GM21529 (cell line): Measurements from ENCODE around the gene MSANTD2.

Source experiments
- ATAC-seq: cut with Tn5 transposase; IDR thresholded peaks from one replicate; pipeline ENCODE4 v1.9.1; 2021; ENCODE audit not compliant: unreplicated experiment

The MSANTD2 gene

DNA sequence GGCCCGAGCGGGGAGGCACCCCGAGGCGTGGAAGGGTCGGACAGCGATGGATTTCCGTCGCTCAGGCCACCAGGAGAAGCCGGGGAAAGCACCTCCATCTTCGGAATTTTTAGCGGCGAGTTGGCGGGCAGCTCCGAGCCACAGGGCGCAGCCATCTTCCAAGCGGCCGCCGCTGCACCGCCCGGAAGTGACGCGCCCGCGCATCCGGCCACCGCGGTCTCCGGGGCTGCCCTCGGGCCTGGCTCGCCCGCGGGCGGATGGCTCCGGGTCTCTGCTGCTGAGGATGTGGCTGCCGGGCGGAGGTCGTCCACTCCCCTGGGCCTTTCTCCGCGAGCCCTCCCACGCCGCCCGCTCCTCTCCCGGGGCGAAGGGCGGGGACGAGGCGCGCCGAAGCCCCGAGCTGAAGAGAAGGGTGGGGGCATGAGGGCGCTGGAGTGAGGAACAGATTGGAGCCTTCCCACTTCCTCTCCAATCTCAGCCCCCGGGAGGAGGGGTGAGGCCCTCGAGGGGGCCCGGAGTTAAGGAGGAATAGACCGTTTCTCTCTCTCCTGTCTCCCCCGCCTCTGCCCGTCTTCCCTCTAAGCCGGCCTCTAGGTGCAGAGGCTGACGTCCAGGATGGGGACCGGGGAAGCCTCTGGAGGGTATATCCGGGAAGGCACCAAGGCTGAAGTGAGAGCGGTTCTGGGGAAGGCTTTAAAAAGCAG, at the start of gene MSANTD2:
Gene MSANTD2, minus strand, starts transcription at position 181 of the 704 bp plus-strand sequence. Its CDS starts 26 bp downstream, at position 155.
- ATAC-seq = peak; percentile 86

DNA sequence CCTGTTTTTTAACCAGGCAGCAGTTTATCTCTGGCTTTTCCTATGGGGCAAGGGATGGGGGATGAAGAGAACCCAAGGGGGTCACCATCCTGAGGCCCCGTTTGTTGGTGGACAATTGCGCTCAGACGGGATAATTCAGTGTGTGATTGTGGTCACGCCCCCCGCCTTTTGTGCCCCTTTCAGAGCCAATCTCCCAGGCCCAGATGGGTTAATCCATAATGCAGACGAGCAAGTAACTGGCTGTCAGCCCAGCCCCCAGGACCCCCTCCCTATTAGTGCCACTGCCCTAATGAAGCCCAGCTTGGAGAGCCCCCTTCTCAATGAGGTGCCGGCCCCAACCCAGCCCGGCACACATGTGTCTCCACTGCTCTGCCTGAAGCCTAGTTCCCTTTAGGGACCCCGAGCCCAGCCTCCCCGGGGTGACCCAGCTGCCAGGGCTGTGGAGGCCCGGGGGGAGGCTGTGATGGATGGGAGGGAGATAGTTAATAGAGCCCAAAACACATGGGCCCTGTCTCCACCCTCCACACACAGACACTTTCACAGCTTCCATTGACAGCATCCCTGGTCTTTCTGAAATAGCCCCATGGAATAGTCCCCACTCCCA, 46.0 kb upstream of the MSANTD2 start:
- ATAC-seq = no peak

DNA sequence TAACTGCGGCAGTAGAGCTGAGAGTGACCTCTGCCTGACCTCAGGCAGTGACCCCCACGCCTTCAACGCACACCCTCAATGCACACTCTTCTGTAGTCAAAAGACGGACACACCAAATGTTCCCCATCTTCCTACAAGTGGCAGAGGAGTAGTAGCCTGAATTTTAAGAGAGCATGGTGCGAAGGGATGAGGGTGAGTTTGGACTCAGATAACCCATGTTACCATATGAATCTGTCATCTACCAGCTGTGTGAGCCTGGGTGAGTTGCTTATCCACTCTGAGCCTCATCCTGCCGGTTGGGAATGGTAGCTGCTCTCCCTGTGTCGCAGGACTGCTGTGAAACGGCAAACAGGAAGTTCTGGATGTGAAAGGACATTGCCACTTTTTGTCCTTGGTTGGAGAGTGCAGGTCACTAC, 44.5 kb upstream of the MSANTD2 start:
- no peak for ATAC-seq

DNA sequence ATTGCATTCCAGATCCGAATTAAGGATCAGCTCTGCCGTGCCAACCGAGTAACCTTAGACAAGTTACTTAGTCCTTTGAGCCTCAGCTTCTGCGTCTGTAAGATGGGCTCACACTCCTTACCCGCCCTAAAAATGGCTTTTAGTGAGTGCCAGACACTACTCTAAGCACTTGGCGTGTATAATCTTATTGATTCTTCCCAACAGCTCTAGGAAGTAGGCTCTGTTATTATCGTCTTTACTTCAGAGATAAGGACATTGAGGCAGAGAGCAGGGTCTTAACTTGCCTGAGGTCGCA, 43.4 kb upstream of the MSANTD2 start:
- ATAC-seq = no peak

DNA sequence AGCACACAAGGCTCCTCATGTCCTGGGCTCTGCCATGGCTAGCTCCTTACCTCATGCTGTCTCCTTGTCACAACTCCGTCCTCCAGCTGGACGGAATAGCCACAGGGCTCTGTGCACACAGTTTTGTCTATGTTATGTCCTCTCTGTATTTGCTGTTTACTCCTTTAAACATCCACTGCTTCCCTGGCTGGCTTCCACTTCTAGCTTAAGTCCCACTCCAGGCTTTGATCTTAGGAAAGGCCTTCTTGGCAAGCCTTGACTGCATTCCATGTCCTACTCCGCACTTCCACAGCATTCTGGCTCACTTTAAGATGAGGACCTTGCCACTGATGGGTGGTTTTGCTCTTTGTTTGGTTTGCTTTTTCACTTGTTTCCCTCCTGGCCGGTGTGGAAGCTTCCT, 42.1 kb upstream of the MSANTD2 start:
- ATAC-seq = no peak

DNA sequence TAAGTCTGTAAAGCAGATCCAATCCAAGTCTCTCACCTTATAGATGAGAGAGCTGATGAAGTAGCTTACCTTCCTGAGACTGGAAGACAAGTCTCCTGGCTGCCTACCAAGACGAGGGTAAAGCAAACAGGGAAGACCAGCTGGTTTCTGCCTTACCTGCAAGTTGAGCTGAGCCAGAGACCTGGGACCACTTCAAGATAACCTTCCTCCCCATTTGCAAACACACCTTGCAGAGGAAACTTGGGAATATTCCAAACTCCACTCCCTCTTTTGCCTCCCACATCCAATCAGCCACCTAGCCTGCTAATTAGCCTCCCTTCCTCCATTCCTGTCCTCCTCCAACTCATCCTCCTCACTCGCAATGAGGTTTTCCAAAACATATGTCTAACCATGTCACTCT, 41.6 kb upstream of the MSANTD2 start:
- no peak for ATAC-seq

DNA sequence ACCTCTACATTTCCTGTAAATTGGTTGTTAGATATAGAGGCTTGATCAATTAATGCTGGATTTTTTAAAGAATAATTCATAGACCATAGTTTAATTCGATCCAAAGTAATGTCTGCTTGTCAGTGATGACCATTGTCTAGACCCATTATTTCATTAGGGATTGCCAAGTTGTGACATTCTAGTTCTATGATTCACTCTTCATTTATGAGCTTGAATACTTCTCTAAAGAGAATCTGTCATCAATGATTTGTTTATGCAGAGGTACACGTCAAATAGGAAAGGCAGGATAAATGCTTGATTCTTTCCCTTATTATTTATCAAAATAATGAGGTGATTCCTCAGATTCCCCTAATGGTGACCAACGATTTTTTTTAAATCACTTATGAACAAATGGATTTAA, 41.0 kb upstream of the MSANTD2 start:
- no peak for ATAC-seq

DNA sequence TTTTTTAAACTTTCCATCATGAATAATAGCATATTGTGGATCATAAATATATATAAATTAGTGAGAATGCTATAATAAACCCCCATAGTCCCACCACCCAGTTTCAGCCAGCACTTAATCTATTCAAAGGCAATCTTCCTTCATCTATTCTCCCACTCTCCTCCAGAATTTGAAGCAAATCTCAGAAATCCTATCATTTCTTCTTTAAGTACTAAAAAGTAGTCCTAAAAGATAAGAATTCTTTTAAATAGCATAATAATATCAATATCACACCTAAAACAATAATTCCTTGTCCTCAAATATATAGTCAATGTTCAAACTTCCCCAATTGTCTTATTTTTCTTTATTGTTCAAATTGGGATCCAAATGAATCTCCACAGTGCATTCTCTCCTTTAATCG, 40.5 kb upstream of the MSANTD2 start:
- no peak for ATAC-seq

DNA sequence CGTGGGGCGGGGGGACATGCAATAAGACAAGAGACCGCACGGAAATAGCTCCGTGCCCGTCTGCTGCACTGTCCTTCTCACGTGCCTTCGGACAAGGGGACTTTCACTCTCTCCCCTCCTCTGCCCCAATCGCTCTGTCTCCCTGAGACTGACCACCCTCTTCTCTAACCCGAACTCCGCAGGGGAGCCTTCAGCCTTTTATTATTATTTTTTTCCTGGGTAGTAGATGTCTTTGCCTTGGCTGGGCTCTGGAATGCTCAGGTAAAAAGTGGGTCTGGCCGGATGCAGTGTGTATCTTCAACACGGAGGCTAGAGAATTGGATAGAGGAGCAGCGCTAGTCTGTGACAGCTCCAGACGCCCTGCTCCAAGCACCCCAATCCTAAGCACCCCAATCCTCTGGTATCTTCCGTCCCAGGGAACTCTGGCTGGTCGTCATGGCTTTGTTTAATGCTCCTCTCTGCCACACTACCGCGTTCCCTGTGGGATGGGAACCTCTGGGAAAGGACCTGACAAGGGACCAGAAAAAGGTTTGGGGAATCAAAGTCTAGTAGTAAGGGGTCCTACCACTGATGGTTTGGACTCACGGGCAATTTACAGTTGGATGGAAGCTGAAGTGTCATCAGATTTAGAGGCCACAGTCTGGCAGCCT, 39.9 kb upstream of the MSANTD2 start:
- no peak for ATAC-seq

DNA sequence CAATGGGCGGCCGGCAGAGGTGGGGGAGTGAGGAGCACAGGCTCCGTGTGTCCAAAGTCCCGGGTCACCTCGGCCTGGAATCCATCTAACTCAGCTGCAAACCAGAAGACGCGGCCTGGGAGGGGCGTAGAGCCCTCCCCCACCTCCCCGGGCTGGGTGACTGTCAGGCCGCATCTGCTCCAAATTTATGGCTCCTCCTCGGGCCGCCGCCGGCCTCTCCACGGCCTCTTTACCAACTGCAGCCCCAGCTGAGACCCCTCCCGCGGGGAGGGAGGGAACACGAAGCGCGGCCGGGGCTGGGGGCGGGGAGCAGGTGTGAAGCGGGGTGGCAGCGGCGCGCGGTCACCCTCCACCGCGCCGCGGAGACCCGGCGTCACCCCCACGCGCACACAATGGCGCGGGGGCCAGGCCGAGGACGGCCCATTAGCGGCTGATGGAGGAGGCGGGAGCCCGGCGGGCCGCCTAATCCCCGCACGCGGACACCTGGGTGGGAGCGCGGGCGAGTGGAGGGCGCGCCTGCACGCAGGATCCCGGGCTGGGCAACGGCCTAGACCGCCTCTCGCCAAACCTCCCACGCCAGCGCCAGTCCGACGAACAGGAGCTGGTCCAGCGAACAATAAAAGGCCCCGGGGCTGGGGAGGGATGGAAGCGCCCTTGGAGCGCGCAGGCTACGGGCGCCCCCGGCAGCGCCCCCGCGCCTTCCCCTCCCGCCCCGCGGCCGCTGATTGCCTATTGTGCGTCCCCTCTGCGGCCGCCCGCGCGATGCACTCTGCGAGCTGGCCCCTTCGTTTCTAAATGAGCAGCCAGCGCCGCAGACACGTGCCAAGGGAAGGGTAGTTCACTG, 39.1 kb upstream of the MSANTD2 start:
- ATAC-seq = no peak

DNA sequence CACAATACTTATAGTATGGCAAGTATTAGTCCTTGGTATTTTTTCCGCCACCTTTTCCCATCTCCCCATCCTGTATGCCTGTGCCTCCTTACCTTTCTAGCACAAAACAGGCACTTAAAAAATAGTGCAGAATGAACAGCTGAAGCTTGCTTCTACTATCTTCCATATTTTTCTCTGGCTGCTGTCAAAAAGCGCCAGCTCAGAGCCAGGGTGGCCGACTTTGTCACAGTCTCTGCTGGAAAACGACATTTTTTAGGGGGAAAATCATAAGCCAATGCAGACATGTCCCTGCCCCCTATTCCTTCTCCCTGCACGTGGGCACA, 38.6 kb upstream of the MSANTD2 start:
- no peak for ATAC-seq

DNA sequence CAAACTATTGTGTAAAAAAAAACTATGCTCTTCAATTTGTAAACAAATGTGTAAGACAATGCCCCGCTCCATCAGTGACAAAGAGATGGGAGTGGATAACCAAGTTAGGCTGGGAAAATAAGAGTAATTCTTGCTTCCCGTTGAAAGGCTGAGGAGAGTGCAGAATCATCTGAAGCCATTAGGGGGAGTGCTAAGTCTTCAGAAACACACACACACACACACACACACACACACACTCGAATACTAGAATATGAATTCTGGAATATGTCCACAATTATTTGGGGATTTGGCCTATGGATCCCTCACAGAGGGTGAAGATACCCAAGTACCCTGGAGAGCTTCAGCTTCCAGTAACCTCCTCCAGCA, 37.3 kb upstream of the MSANTD2 start:
- no peak for ATAC-seq

DNA sequence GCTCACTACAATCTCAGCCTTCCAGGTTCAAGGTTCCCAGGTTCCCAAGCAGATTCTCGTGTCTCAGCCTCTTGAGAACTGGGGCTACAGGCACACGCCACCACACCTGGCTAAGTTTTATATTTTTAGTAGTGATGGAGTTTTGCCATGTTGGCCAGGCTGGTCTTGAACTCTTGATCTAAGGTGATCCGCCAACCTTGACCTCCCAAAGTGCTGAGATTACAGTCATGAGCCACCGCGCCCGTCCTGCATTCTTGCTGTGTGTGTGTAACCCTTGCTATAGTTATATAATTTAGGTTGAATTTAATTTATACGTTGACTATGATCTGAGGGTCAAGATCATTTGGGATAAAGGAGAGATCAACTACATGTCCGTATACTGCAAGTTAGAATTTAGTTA, 35.7 kb upstream of the MSANTD2 start:
- ATAC-seq = no peak

DNA sequence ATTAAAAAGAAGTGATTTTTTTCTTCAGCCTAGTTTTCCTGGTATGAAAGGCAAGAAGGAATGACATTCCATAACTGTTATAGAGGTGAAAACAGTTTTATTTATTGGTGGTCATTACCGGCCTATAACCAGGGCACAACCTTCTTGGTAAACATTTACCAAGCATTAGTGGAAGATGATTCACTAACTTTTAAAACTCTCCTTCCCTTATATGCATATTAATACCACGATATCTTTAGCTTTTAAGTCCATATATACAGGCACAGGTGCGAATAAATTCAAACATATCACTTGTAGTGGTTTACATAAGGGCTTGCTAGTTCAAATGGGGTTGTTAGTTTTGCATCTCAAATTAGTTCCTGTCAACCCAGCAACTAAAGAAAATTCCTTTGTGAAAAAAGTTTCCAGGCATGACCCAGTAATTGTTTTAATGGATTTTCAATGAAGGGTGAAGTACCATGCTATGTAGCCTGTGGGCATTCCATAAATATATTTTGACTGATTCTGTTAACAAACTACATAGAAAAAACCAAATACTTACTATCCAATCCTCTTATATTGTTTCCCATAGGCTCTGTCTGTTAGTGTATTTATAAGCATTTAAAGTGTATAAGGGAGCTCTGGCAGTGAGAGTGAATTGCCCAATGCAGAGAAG, 34.4 kb upstream of the MSANTD2 start:
- no peak for ATAC-seq

DNA sequence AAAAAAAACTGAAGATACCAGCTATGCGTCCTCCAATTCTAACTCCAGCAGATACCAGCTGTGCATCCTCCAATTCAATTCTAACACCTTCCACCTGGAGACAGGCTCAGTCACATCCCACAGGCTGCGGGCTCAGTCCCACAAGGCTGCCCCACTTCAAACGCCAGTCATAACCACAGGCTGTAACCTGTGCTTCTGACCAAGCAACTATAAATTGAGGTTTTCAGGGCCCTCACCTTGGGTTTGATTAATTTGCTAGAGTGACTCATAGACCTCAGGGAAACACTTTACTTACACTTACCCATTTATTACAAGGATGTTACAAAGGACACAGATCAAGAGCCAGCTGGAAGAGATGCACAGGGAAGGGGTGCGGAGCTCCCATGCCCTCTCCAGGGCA, 32.4 kb upstream of the MSANTD2 start:
- no peak for ATAC-seq

DNA sequence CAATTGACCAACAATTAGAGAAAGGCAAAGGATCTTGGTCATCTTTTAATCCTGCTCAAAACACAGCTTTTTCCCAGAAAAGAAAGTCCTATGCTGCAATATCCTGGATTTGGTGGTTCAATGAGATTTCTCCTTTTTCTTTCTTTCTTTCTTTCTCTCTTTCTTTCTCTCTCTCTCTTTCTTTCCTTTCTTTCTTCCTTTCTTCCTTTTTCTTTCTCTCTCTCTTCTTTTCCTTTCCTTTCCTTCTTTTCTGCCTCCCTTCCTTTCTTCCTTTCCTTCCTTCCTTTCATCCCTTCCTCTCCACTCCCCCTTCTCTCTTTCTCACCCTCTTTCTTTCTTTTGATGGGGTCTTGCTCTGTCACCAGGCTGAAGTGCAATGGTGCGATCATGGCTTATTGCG, 31.7 kb upstream of the MSANTD2 start:
- no peak for ATAC-seq

DNA sequence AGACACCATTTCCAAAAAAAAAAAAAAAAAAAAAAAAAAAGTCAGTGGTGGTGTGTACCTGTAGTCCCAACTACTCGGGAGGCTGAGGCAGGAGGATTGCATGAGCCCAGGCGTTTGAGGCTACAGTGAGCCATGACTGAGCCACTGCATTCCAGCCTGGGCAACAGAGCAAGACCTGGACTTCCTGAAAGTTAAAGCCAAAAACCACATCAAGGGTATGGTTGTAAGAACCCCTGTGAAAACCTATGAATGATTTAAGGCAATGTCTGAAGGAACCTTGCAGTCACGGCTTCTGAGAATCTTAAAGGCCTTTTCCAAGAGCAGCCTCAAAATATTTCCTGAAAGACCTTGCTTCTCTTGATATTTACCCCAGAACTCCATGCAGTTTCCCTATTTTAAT, 30.5 kb upstream of the MSANTD2 start:
- ATAC-seq = no peak

DNA sequence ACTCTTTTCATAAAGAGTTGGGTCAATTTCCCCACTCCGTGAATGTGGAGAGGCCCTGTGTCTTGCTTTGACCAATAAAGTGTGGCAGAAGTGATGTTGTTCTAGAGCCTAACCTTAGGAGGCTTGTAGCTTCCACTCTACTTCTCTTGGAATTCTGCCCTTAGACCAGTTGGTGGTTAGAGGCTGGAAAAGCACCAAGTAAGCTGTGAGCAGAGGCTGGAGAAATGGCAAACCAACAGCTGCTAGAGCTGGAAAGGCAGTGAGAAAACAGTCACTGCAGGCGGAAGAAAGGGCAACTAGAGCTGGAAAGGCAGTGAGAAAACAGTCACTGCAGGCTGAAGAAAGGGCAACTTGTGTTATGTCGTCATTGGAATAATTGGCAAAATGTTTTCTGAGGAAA, 29.8 kb upstream of the MSANTD2 start:
- no peak for ATAC-seq

DNA sequence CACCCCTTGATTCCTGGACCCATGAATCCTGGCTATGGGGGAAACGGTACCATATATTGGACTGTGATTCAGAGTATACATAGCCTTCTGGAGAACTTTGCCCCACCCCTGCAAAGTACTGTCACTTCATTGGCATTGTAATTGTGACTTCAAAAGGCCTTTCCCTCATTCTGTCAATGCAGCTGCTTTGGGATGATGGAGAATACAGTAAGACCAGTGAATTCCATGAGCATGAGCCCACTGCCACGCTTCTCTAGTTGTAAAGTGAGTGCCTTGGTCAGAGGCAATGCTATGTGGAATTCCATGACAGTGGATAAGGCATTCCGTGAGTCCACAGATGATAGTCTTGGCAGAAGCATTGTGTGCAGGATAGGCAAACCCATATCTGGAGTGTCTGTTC, 25.7 kb upstream of the MSANTD2 start:
- no peak for ATAC-seq

DNA sequence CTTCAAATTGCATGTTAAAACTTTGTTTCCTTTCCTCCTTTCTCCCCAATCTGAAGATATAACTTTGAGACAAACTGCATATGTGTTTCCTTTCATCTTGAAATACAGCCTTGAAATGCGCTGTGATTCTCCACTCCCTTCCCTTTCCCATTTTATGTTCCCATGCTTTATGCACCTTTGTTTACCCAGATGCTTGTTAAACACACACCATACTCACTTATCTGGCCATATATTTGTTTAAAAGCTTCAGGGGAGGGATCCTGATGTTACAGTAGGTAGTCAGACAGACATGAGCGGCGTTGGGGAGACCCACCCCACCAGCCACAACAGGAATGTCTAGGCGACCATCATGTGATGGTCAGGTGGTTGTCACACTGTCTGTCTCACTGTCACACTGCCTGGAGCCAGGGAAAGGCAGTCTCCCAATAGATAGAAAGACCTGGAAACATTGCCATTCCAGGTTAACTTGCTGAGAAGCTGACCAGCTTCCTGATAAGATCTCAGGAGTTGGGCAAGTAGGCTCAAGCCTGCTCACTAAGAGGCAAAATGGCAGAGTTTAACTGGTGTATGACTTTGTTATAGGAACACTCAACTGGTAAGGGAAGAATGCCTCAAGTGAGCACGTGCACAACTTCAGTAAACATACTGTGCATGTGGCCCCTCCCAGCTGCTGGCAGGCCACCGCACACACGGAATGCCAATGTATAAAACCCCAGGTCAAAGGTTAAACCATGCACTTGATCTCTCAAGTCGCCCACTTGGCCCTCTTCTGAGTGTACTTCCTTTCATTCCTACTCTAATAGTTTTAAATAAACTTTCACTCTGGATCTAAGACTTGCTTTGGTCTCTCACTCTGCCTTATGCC, 23.5 kb upstream of the MSANTD2 start:
- no peak for ATAC-seq
